Endodermal cell (in vitro differentiated cells): ENCODE measurements around the gene SND1. TPM values are rescaled to one million over a fixed set of nuclear protein-coding genes. Genes with fewer than 3 reads are reported as not detected.

Experiments
- DNase-seq: peaks from one replicate; pipeline ENCODE4 v3.0.0-alpha.2; 2017
- H3K27ac ChIP-seq: 2 replicates; pipeline ENCODE4 v1.5.1; 2013; ENCODE audit warnings: mild to moderate bottlenecking, low read depth, low read length, moderate library complexity
- H3K27me3 ChIP-seq: 2 replicates; pipeline ENCODE4 v1.6.1; 2013; ENCODE audit warnings: mild to moderate bottlenecking, low read length, moderate library complexity; ENCODE audit not compliant: insufficient read depth, control insufficient read depth, poor library complexity, severe bottlenecking
- H3K36me3 ChIP-seq: 2 replicates; pipeline ENCODE4 v1.7.0; 2013; ENCODE audit warnings: mild to moderate bottlenecking, low read length, moderate library complexity; ENCODE audit not compliant: control insufficient read depth, insufficient read depth
- H3K4me1 ChIP-seq: one replicate; pipeline ENCODE4 v1.7.0; 2013; ENCODE audit warnings: low read length; ENCODE audit not compliant: control insufficient read depth, insufficient read depth
- H3K4me3 ChIP-seq: 2 replicates; pipeline ENCODE4 v1.5.1; 2013; ENCODE audit warnings: mild to moderate bottlenecking, low read length, moderate library complexity
- H3K9ac ChIP-seq: 2 replicates; pipeline ENCODE4 v1.6.1; 2013; ENCODE audit warnings: mild to moderate bottlenecking, low read length, moderate library complexity; ENCODE audit not compliant: poor library complexity, severe bottlenecking; ENCODE audit errors: extremely low read depth
- H3K9me3 ChIP-seq: 2 replicates; pipeline ENCODE4 v1.6.1; 2013; ENCODE audit warnings: mild to moderate bottlenecking, low read length, moderate library complexity; ENCODE audit not compliant: control insufficient read depth
- H3K27ac Mint-ChIP-seq: 2 replicates; pipeline ENCODE4 v1.8.0; 2020; ENCODE audit warnings: mixed read lengths
- H3K27me3 Mint-ChIP-seq: 2 replicates; pipeline ENCODE4 v1.8.0; 2021; ENCODE audit warnings: mild to moderate bottlenecking, mixed read lengths; ENCODE audit not compliant: insufficient read depth
- H3K36me3 Mint-ChIP-seq: 2 replicates; pipeline ENCODE4 v1.8.0; 2020; ENCODE audit warnings: low read depth, mixed read lengths
- H3K4me1 Mint-ChIP-seq: 2 replicates; pipeline ENCODE4 v1.8.0; 2020; ENCODE audit warnings: mixed read lengths
- H3K4me3 Mint-ChIP-seq: 2 replicates; pipeline ENCODE4 v1.8.0; 2020; ENCODE audit warnings: mild to moderate bottlenecking, moderate library complexity, mixed read lengths
- H3K9me3 Mint-ChIP-seq: 2 replicates; pipeline ENCODE4 v1.8.0; 2020; ENCODE audit warnings: mild to moderate bottlenecking, mixed read lengths
- CTCF ChIP-seq: fragments of 200-600 bp; sonication (generic); conservative IDR thresholded peaks from 2 replicates; pipeline ENCODE4 v1.5.0; 2021; ENCODE audit warnings: antibody characterized with exemption, mild to moderate bottlenecking
- WGBS, 2 experiments: methylation state at CpG; one replicate each; pipeline versions ENCODE4 v1.1.5 to v1.1.7; 2013; ENCODE audit warnings: missing lambda C conversion rate in 2 of 2, mixed read lengths in 1 of 2; ENCODE audit not compliant: insufficient coverage in 1 of 2, insufficient read length in 1 of 2; 5-methylcytosine and 5-hydroxymethylcytosine counted together
- total RNA-seq, 2 donors: library from RNA; stranded (reverse); fragmentation: NEBNext Ultra II Directional in 1 of 2; extraction: Animal tissue kit (Norgen Biotek cat#: 25700) in 1 of 2; gene quantifications; 2 replicates in 1 of 2; 3 replicates in 1 of 2; pipeline ENCODE4 v1.2.1, GENCODE V29; 2021

The SND1 gene
- total RNA-seq, 2 donors from 2014 or later: 240 to 267 TPM

- no peak for DNase-seq
- H3K36me3 Mint-ChIP-seq: peaks cover 53% of the 10 kb centered on the region
- H3K9ac ChIP-seq: peak overlapping the region; percentile 9
- no peak overlapping the region for H3K27ac ChIP-seq
- H3K9me3 ChIP-seq: peaks cover 20% of the 10 kb centered on the region
- peak overlapping the region; percentile 59 for H3K4me3 ChIP-seq
- H3K27me3 ChIP-seq: no peaks in the 10 kb centered on the region
- H3K4me1 Mint-ChIP-seq: peaks cover 38% of the 10 kb centered on the region
- H3K9me3 Mint-ChIP-seq: peaks cover 20% of the 10 kb centered on the region
- H3K36me3 ChIP-seq: peaks cover 58% of the 10 kb centered on the region
- peaks cover 7% of the 10 kb centered on the region for H3K4me1 ChIP-seq
- WGBS, 2 experiments: 46 to 52% methylated on average over 4 of the region's 4 CpGs
- TF ChIP-seq CTCF: no peak
- H3K4me3 Mint-ChIP-seq: peak overlapping the region; percentile 6
- H3K27me3 Mint-ChIP-seq: no peaks in the 10 kb centered on the region
- H3K27ac Mint-ChIP-seq: peak overlapping the region; percentile 76
These were observed 32.0 kb downstream of the SND1 start for GRCh38 chr7:127683776-127684681.

GRCh38 chr7:127689194-127689772, 37.3 kb downstream of the SND1 start:
- H3K36me3 ChIP-seq: peaks cover 76% of the 10 kb centered on the region
- no peak overlapping the region for H3K27ac ChIP-seq
- no peak overlapping the region for H3K9ac ChIP-seq
- Mint-ChIP-seq H3K27ac (no peak overlapping the region), H3K9me3 (no peaks in the 10 kb centered on the region), H3K27me3 (no peaks in the 10 kb centered on the region), H3K36me3 (peaks cover 61% of the 10 kb centered on the region), H3K4me3 (no peak overlapping the region), H3K4me1 (peaks cover 15% of the 10 kb centered on the region)
- 100% methylated on average over 1 of the region's 1 CpG for WGBS, 2 experiments
- DNase-seq: no peak
- H3K4me3 ChIP-seq: no peak overlapping the region
- TF ChIP-seq CTCF: no peak
- no peaks in the 10 kb centered on the region for H3K4me1 ChIP-seq
- H3K9me3 ChIP-seq: no peaks in the 10 kb centered on the region
- H3K27me3 ChIP-seq: no peaks in the 10 kb centered on the region

- no peaks in the 10 kb centered on the region for H3K4me1 ChIP-seq
- H3K9me3 Mint-ChIP-seq: no peaks in the 10 kb centered on the region
- no peak overlapping the region for H3K27ac Mint-ChIP-seq
- H3K9me3 ChIP-seq: no peaks in the 10 kb centered on the region
- H3K27me3 ChIP-seq: no peaks in the 10 kb centered on the region
- H3K4me3 ChIP-seq: no peak overlapping the region
- H3K4me3 Mint-ChIP-seq: no peak overlapping the region
- no peak overlapping the region for H3K9ac ChIP-seq
- H3K27me3 Mint-ChIP-seq: no peaks in the 10 kb centered on the region
- WGBS, 2 experiments: 91 to 94% methylated on average over 3 of the region's 3 CpGs
- H3K27ac ChIP-seq: no peak overlapping the region
- no peak for TF ChIP-seq CTCF
- peaks cover 86% of the 10 kb centered on the region for H3K36me3 ChIP-seq
- peaks cover 4% of the 10 kb centered on the region for H3K4me1 Mint-ChIP-seq
- H3K36me3 Mint-ChIP-seq: peaks cover 71% of the 10 kb centered on the region
- no peak for DNase-seq
These were observed 38.3 kb downstream of the SND1 start for GRCh38 chr7:127690337-127690736.
